CD4-positive, alpha-beta T cell treated with Interleukin-17A for 4 hours (primary cell): ENCODE data around the gene RPS14.

Experiments used
- DNase-seq: peaks from one replicate; pipeline ENCODE4 v3.0.0-alpha.2; 2020; ENCODE audit warnings: mixed read lengths

RPS14 gene

DNA sequence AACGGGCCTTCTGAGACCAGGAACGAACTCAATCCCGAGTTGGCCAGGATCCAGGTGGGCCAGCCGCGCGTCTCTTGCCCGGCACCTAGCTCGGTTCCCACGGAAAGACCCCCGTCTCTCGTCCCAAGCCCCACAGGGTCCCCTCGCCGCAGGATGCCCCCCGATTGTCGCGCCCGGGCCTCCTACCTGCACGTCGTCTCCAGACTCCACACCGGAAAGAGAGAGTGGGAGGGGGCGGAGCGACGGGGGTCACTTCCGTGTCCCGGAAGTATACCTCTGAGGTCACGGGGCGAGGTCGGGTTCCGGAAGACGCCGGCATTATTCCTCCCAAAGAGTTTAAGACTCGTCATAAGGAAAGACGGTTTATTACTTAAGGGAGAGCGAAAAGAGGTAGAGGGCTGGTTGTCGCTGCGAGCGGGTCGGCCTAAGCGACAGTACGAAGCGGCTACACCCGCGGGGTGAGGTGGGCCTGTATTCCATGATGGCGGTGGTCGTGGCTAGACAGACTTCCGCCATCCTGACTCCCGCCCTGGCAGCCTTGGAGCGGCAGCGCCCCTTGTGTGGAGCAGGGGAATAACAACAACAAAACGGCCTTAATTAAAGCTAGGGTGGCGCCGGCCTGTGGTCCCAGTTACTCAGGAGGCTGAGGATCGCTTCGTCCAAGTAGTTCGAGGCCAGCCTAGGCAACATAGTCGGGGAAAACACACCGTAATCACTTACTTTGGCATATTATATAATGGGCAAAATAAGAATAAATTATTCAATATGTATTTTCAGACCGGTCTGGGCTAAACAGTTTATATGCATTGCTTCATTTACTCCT is at the start of gene RPS14:
Gene RPS14 (minus strand): TSS at position 223 of the 823 bp plus-strand sequence. CDS start 2,006 bp downstream, outside the sequence.
- DNase-seq, result peak; percentile 96

DNA sequence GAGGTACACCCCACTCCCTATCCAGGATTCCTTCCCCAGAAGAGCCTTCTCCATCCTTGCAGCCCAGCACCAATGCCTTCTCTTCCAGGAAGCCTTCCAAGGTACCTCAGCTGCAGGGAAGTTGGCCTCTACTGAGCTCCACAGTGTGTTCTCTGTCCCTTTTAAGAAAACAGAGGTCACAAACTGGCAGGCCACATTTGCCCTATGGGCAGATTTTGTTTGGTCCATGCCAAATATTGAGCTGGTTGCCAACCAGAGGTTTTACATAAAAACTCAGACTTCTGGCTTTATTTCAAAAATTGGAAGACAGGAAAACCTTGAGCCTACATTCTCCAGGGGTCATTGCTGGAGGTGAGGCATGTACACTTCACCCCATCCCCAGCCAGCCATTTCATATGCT is 49.4 kb upstream of the RPS14 start:
- no peak for DNase-seq

DNA sequence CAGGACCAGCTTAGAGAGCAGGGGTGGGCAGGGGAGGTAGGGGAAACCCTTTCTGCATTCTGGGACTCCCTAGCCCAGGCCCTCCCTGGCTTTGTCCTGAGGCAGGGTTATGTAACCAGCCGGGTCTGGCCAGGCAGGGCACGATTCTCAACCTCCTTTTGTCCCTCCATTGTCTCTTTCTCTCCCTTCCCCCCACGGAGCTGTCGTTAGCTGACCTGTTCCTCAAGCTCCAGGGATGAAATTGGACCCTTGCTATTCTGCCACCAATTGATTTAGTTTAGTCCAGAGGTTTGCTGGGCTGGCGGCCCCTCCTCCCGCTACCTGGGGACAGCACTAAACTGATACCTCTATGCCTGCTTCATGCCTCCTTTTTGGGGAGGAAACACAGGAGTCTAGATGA is 49.0 kb upstream of the RPS14 start:
- no peak for DNase-seq

DNA sequence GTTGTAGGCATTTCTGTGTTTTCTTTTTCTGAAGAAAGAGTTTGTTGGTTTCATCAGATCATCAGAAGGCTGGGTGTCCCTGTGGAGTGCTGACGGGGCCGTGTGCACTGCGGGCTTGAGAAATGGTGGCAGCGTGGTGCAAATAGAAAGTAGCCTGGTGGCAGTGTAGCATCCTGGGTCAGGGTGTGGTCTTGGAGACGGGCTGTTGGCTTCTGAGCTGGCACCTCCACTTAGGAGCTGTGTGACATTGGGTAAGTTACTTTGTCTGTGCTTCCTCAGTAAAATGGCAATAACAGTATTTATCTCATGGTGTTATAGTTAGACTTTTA is 48.4 kb upstream of the RPS14 start:
- no peak for DNase-seq

DNA sequence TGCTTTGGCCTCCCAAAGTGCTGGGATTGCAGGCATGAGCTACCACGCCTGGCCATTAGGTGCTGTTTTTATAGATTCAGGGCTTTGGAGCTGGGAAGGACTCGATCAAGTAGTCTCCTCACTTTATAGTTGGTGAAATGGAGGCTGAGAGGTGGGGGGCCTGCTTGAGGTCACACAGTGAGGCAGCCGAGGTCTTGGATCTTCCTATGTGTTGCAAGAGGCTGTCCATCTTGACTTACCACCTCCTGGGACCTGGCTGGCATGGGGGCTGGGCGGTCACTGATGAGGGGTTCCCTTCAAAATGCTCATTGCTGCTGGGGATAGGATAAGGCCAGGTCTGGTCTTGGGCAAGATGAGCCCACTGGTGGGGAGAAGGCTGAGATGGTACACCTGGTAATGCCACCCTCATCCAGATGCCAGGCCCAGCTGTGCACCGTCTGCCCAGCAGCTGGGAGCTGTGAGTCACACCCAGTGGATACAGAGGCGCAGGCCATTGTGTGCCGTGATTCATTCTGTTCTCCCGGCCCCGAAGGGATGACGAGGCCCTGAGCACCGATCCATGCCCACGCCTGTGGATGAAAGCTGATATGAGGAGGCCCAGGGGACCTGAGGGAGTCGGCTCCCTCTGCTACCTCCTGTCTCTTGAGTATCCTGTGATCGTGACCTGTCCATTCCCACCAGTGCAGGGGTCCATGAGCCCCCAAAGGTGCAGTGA is 47.9 kb upstream of the RPS14 start:
- DNase-seq, result no peak

DNA sequence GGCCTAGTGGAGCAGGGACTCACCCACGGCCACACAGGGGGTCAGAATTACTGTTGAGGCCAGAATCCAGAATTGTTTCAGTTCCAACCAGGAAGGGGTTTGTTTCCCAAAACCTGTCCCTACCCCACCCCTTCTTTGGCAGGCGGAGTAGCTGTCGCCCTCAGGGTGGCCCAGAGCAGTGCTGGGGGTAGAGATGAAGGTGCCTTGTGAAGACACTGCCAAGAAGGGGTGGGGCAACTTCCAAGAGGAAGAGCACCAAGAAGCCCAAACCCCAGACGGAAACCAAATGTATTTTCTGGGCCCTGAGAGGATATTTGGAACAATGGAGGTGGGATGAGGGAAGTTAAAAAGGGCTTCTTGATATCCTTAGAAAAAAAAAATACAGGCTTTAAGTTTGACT is 47.0 kb upstream of the RPS14 start:
- DNase-seq, result no peak

DNA sequence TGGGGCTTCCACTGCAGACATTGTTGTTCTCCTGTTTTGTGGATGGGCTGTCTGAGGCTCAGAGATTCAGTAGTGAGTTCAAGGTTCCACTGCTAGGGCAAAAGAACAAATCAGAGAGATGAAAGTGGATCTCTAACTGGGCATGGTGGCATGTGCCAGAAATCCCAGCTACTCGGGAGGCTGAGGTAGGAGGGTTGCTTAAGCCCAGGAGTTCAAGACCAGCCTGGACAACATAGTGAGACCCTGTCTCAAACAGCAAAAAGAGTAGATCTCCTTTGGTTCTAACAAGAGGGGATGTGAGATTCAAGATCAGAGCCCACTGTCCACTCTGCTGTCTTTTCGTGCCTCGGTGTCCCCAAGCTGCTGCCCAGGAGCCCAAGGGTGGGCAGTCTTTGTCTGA is 46.6 kb upstream of the RPS14 start:
- no peak for DNase-seq

DNA sequence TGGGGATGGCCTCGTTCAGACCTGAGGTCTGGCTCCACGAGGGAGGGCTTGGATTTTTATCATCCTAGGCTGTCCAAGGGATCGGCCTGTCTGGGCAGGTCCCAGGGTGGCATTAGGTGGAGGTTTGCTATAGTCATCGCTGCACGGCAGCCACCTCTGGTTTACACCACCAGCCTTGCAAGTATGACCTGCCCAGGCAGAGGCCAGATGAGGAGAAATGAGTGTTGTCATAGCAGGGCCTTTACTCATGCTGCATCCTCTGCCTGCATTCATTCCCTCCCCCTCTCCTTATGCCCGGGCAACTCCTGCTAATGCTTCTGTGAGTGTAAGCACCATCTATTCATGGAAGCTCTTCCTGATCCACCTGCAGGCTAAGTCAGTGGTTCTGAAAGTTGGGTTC is 43.1 kb upstream of the RPS14 start:
- no peak for DNase-seq

DNA sequence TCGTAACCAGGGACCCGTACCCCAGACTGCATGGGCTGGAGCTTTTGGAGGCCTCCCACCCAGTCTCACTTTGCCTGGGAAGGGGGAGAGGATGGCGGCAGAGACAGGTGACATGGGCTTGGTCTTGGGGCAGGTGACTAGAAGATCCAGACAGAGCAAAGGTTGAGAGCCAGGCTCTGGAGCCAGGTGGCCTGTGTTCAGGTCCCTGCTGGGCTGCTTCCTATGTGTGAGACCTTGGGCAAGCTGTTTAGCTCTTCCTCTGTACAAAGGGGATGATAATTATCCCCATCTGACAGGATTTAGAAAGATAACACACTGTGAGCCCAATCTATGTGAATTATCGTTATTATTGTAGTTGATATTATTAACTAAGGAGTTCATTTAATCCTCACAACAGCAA is 42.3 kb upstream of the RPS14 start:
- no peak for DNase-seq

DNA sequence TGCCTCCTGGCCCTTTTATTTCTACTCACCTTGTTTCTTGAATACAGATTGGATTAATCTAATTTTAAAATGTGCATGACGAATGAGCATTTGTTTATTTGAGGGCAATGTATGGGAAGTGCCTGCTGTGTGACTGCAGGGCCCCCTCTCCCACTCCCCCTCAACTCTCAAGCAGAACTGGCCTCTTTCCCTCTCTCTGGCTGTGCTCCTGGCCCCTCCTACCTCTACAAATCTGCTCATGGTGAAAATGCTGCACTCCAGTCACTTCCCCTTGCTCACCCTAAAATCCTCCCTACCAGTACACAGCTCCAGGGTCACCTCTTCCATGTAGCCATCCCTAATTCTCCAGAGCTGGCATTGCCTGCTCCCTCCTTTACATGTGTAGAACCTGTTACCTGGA is 41.2 kb upstream of the RPS14 start:
- DNase-seq, result no peak

DNA sequence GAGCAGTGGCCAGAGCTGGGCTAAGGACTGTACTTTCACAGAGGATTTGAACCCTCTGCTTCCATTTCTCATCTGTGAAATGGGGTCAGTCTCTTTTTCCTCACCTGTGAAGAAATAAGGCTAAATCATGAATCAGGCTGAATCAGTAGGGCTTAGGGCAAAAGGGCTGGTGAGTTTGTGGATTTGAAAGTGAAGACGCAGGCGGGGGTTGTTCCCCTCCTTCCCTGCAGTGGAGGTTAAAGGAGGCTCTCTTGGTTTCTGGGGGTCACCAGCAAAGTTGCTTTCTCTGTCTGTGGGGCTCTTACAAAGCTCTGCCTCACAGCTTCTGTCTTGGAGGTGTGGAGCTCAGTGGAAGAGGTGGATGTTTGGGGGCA is 40.7 kb upstream of the RPS14 start:
- no peak for DNase-seq

DNA sequence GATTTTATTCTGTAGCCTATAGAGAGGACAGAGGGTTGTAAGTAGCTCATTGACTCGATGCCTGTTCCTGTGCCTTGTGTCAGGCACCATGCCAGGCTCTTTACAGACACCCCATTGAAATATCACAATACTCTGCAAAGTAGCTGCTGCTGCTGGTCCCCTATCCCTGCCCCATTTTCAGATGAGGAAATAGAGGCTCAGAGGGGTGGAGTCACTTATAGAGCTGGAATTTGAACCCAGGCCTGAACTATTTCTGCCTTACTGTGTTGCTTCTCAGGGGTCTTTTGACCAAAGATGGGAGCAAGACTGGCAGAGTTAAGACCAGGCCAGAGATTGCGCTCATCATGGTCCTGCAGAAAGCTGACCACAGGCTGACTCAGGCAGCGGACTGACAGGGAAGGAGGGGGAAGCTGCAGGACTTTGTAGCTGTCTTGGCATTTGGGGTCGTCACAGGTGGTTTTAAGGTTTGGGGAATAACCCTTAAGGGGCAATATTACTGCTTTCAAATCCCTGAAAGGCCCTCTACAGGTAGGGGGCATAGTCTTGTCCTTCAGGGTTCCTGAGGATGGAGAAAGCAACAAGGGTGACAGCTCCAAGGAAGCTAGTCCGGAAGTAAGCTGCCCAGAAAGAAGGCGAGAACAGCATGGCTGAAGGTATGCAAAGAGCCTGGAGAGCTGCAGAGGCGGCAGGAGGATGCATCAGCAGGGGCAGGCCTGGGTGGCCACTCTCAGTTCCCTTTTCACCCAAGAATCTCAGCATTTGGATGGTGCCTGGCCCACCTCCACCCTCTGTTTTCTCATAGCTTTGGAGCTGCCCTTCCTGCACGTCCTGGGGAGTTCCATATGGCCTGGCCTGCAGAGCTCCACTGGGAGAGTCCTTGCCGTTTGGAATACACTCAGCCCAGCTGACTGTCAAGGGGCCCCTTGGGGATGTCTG is 40.1 kb upstream of the RPS14 start:
- no peak for DNase-seq

DNA sequence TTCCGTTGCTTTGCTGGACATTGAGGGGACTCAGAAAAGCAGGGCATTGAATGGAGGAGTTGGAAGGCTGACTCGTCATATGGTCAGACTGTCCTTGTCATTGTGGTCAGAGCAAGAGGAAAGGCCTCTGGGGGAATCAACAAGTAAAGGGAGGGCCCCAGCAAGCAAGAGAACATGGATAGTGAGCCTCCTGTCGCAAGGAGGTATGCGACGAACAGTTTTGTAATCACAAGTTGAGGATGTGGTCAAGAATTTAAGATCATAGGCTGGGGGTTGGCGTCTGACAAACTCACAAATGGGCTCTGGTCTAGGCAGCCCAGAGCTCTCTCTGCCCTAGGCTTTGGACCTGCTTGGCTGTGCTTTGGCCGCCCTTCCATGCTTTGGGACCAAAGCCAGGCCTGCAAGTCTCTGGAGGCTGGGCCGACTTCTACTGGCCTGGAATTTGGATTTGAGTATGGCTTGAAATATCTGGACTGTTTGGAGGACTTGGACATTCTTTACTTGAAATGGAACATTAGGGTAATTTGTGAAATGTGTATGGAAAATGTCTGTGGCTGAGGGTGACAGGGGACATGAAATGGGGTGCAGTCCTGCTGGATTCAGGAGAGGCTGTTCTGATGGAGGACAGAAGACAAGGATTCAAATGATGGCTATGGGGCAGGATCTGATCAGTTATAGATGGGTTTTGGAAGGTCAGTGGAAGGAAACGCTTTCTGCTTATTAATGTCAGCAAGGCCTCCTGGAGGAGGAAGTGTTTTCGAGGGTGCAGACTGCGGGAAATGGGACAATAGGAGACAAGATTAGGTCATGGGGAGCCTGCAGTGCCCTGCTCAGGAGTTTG is 39.2 kb upstream of the RPS14 start:
- no peak for DNase-seq

DNA sequence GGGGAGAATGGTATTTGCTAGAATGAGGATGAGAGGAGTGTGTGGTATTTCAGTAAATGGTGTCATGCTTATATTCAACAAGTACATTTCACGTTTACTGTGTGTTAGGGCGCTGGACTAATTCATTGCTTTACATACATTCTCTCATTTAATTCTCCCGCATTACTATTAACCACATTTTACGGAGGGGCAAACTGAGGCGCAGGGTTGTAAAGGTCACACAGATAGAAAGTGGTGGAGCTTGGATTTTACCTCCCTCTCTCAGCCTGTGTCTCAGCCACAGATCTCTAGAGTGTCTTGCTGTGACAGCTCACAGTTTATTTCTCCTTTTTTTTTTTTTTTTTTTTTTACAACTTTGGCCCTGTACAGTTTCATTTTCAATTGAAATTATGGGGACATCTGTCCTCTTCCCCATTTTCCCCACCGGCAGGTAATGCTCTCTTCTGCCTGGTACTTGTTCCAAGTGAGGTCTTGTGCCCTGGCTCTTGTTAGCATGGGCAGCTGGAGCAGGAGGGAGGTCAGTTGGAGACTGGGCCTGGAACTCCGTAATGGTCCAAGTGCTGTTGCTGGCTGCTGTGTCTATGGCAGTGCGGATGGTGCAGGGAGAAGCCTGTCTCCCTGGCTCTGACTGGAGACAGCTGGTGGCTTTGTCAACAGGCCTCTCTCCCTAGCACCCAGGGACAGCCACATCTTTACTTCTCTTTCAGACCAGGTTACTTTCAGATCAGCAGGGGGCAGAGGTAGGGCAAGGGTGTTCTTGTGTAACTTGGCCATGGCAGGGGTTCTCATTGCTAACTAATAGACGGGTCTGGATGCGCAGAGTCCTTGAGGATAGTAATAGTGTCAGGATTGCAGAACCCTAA is 37.9 kb upstream of the RPS14 start:
- DNase-seq, result no peak

DNA sequence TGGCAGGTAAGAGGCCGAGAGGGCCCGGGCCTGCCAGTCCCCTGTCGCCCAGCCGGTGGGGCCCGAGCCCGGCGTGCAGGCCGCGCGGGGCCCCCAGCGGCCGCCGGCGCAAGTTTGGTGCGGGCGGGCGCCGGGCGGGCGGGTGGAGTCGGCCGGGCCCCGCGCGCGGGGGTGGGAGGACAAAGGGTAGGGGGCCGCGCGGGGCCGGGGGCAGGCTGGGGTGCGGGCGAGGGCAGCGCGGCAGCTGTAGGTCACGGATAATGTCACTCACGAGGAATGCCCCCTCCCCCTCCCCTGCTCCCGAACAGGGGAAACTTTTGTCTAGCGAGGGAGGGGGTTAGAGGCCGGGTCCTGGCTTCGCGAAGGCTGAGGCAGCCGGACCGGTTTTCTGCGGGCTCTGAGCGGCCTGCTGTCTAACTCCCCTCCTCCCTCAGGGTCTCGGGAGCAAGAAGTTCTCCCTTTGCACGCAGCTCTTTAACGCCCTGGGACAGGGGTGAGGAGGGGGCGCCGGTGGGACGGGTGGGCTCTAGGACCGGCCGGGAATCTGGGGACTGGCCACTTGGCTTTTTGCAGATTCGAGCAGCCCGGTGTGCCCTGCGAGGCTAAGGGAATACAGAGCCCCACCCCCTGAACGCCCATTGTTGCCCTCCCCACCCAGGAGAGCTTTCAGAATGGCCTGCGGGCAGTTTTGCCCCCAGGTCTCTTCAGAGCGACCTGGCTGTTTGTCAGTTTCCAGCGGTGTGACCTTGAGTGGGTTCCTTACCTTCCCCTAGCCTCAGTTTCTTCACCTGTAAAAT is 37.1 kb upstream of the RPS14 start:
- peak; percentile 52 for DNase-seq

DNA sequence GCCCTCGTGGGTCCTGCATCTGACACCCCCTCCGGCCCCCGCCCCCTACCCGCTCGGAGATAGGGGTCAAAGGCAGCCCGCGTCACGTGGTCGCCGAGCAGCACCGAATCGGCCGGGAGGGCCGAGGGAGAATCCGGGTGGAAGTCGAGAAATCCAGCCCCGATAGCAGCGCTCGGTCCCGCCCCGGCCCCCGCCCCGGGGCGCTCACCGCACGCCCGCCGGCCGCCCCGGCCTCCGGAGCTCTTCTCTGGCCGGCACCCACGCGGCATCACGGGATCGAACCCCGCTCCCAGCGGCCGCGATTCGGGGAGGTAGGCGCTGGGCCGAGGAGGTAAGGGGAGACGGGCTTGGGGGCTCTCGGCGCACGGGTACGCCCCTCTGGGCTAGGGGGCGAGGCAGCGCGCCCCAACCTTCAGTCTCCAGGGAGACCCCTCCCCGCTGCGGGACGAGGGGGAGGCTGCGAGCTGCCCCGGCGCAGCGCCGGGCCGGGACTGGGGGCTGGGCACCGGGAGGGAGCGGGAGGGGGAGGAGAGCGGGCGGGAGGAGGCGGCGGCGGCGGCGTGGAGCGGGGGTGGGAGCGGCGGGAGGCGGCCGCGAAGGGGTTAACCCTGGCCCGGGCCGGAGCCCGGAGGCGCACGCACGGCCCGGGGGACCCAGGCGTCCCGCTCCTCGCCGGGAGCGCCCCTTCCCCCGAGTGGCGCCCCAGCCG is 36.3 kb upstream of the RPS14 start:
- DNase-seq, result peak; percentile 47

DNA sequence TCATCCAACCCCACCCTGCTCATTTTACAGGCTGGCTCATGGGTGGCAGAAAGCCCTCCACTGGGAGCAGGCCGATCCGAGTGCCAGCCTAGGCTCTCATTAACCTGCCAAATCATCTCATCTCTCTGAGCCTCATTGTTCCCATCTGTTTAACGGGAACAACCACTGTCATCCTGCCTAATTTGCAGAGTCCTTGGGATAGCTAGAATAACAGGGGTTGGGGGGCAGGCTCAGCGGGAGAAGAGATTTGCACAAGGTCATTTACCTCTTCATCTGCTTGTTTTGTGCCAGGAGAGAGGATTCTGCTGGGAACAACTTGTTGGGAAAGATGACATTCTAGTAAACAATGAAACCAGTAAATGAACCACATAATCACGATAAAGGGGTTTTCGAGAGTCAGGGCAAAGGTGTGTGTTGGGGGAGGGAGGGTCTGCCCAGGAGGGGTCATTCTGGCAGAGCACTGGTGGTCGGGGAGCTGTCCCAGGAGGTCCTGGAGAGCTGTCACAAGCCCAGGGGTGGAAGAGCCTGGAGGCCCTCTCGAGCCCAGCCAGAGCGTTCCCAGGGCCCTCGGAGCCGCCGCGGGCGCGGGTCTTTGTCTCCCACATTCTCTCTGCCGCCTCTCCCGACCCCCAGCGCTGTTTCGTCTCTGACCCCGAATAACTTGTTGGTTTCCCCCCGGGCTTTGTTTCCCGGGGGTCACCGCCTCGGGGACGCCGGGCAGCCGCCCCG is 35.6 kb upstream of the RPS14 start:
- no peak for DNase-seq

DNA sequence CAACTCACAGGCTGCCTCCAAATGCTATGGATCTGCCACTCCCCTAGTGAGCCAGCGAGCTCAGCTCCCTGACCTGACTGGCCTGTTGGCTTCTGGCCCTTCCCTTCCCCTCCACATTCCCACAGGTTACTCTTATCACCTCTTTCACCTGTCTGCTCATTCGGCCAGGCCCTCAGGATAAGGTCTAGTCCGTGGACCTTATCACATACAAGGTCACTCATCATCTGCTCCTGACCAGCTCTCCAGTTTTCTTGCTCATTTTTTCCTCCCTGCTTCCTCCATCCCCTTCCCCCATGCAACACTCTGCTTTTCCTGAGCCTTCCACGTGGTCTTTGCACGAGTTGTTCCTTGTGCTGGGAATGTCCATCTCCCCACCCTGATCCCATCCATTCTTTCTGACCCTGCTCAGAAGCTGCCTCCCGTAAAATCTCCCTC is 32.5 kb upstream of the RPS14 start:
- no peak for DNase-seq

DNA sequence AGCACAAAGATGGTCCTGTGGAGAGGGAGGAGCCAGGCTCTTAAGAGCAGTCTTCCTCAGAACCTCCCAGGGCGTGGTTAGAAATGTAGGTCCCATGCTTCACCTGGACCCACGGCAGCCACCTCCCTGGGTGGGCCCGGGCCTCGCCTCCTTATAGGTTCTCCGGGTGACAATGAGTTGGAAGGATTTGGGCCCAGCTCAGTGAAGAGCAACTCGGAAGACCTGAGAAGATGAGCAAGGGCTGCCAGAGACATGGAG is 32.1 kb upstream of the RPS14 start:
- DNase-seq, result no peak

DNA sequence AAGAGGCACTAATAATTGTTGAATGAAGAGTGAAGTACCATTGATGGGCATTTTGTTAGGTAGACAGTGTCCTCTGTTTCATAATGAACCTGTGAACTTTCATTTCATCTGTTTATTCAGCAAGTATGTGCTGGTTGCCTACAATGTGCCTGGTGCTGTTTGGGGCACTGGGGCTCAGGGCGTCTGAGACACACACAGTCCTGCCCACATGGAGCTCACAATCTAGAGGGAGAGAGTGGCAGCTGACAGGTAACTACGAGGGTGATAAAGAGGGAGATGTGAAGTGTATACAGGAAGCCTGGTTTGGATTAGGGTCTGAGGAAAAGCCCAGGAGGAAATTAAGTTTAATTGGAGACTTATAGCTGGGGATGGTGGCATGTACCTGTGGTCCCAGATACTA is 29.9 kb upstream of the RPS14 start:
- no peak for DNase-seq
